NOMO-1 treated with dmso at 0.1 percent for 144 hours (cell line): Measurements from ENCODE around the gene SPATS2L.
"Not testable (repeated sequence)": the region's sequence is repeated elsewhere in the genome, so short reads cannot be mapped to it uniquely, and the experiment has no call there.

Experiments
- DNase-seq: peaks from one replicate; lab custom pipeline; 2025; ENCODE audit not compliant: unreplicated experiment; lab: John Stamatoyannopoulos, UW

Gene SPATS2L

GRCh38 chr2:200319548-200320337 lies 13.2 kb downstream of the SPATS2L start:
- no peak for DNase-seq

GRCh38 chr2:200320344-200320743 lies 13.9 kb downstream of the SPATS2L start:
- DNase-seq, result no peak

GRCh38 chr2:200320991-200321390 lies 14.5 kb downstream of the SPATS2L start:
- DNase-seq, result no peak

- no peak for DNase-seq
Measured at GRCh38 chr2:200321780-200322534, 15.5 kb downstream of the SPATS2L start.

GRCh38 chr2:200322607-200323006 lies 16.1 kb downstream of the SPATS2L start:
- DNase-seq, result no peak

GRCh38 chr2:200324362-200324761 lies 17.9 kb downstream of the SPATS2L start:
- DNase-seq, result no peak

GRCh38 chr2:200329384-200329783 lies 22.9 kb downstream of the SPATS2L start:
- DNase-seq, result no peak

- no peak for DNase-seq
Measured at GRCh38 chr2:200329798-200330197, 23.3 kb downstream of the SPATS2L start.

- no peak for DNase-seq
Measured at GRCh38 chr2:200330351-200331060, 24.0 kb downstream of the SPATS2L start.

GRCh38 chr2:200331061-200331400 lies 24.5 kb downstream of the SPATS2L start:
- no peak for DNase-seq

GRCh38 chr2:200335657-200336056 lies 29.2 kb downstream of the SPATS2L start:
- DNase-seq, result no peak

GRCh38 chr2:200336980-200337615 lies 30.6 kb downstream of the SPATS2L start:
- no peak for DNase-seq

GRCh38 chr2:200337621-200338020 lies 31.1 kb downstream of the SPATS2L start:
- DNase-seq, result no peak

- no peak for DNase-seq
Measured at GRCh38 chr2:200338692-200339091, 32.2 kb downstream of the SPATS2L start.

- DNase-seq, result no peak
Measured at GRCh38 chr2:200340508-200341224, 34.2 kb downstream of the SPATS2L start.

GRCh38 chr2:200341376-200341775 lies 34.9 kb downstream of the SPATS2L start:
- DNase-seq, result no peak

GRCh38 chr2:200342235-200342634 lies 35.7 kb downstream of the SPATS2L start:
- DNase-seq, result no peak

GRCh38 chr2:200342654-200343053 lies 36.2 kb downstream of the SPATS2L start:
- DNase-seq, result no peak

GRCh38 chr2:200344202-200344601 lies 37.7 kb downstream of the SPATS2L start:
- DNase-seq, result not testable (repeated sequence)

- DNase-seq, result no peak
Measured at GRCh38 chr2:200345975-200346374, 39.5 kb downstream of the SPATS2L start.

GRCh38 chr2:200347301-200347700 lies 40.8 kb downstream of the SPATS2L start:
- DNase-seq, result no peak
